ENCODE results near the gene CRTC3.
A peak's percentile ranks its signal among the peaks of the same experiment; 100 is the strongest.

DNA sequence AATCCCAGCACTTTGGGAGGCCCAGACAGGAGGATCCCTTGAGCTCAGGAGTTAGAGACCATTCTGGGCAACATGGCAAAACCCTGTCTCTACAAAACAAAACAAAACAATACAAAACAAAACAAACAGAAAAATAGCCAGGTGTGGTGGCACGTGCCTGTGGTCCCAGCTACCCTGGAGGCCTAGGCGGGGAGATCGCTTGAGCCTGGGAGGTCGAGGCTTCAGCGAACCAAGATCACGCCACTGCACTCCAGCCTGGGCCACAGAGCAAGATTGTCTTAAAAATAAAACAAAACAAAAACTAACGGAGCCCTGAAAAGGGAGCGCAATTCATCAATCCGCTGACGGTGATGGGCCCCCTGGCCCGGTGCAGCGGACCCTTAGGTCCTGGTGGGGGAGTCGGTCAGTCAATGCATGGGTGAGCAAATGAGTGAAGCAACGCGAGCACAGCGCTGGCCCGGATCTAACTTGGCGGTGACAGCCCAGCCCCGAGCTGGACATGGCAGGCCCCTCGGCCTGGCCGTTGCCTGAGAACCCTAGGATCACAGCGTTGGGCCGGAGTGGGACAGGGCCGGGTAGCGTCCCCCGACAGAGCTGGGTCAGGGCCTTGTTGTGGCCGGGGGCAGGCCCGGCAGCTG is 135.0 kb downstream of the CRTC3 start:
- TF ChIP-seq CTCF (IDR thresholded peaks at IDR 0.05; ENCODE audit: low read depth, low read length), result peak; percentile 1
- peak; percentile 23 for TF ChIP-seq POLR2A (IDR thresholded peaks at IDR 0.05; ENCODE audit: extremely low read depth, insufficient read length)

All from NB4 (cell line).